ENCODE results near the gene SH3D21.

GRCh38 chr1:36346741-36347370, 40.7 kb downstream of the SH3D21 start:
- TF ChIP-seq CTCF (IDR thresholded peaks at IDR 0.05) = no peak
- TF ChIP-seq POLR2AphosphoS5 (IDR thresholded peaks at IDR 0.05) = no peak
- no peak for TF ChIP-seq EP300 (IDR thresholded peaks at IDR 0.05)
- TF ChIP-seq POLR2A (IDR thresholded peaks at IDR 0.05) = no peak

All from sigmoid colon (tissue), 4 donors.